Central memory CD8-positive, alpha-beta T cell (primary cell): Measurements from ENCODE around the gene CFAP45.
A peak's percentile ranks its signal among the peaks of the same experiment; 100 is the strongest.

Experiments used
- ATAC-seq: fragments of 150-1000 bp; cut with Tn5 transposase; replicated peaks from 2 replicates; pipeline ENCODE4 v1.10.0; 2022; ENCODE audit warnings: mild to moderate bottlenecking, moderate FRiP score, moderate number of reproducible peaks; ENCODE audit not compliant: poor library complexity, severe bottlenecking; ENCODE audit errors: extremely low read depth
- DNase-seq, 2 donors: peaks; one replicate each; pipeline ENCODE4 v3.0.0; 2021; ENCODE audit warnings: low spot score in 2 of 2
- H3K27ac Mint-ChIP-seq: one replicate; pipeline ENCODE4 v1.8.0; 2022; ENCODE audit warnings: low read depth, mild to moderate bottlenecking, moderate library complexity, mixed read lengths
- H3K27me3 Mint-ChIP-seq: one replicate; pipeline ENCODE4 v1.8.0; 2022; ENCODE audit warnings: mixed read lengths
- H3K36me3 Mint-ChIP-seq: one replicate; pipeline ENCODE4 v1.8.0; 2022; ENCODE audit warnings: mild to moderate bottlenecking, moderate library complexity, mixed read lengths; ENCODE audit not compliant: insufficient read depth
- H3K4me1 Mint-ChIP-seq: one replicate; pipeline ENCODE4 v1.8.0; 2022; ENCODE audit warnings: mixed read lengths
- H3K4me3 Mint-ChIP-seq: one replicate; pipeline ENCODE4 v1.8.0; 2022; ENCODE audit warnings: mild to moderate bottlenecking, moderate library complexity, mixed read lengths
- H3K9me3 Mint-ChIP-seq: one replicate; pipeline ENCODE4 v1.8.0; 2022; ENCODE audit warnings: mixed read lengths

CFAP45 gene

GRCh38 chr1:159883134-159883533 is 16.8 kb downstream of the CFAP45 start:
- ATAC-seq: no peak
- DNase-seq: no peak
- no peaks in the 10 kb centered on the region for H3K27me3 Mint-ChIP-seq
- H3K4me3 Mint-ChIP-seq: no peak overlapping the region
- H3K27ac Mint-ChIP-seq: no peak overlapping the region
- peaks cover 9% of the 10 kb centered on the region for H3K4me1 Mint-ChIP-seq
- H3K36me3 Mint-ChIP-seq: peaks cover 1% of the 10 kb centered on the region
- H3K9me3 Mint-ChIP-seq: no peaks in the 10 kb centered on the region

- Mint-ChIP-seq H3K4me1 (peaks cover 7% of the 10 kb centered on the region), H3K9me3 (no peaks in the 10 kb centered on the region), H3K36me3 (peaks cover 1% of the 10 kb centered on the region), H3K4me3 (no peak overlapping the region), H3K27me3 (no peaks in the 10 kb centered on the region), H3K27ac (no peak overlapping the region)
- ATAC-seq: no peak
- DNase-seq: no peak
Measured at GRCh38 chr1:159882527-159882862, 17.5 kb downstream of the CFAP45 start.

DNA sequence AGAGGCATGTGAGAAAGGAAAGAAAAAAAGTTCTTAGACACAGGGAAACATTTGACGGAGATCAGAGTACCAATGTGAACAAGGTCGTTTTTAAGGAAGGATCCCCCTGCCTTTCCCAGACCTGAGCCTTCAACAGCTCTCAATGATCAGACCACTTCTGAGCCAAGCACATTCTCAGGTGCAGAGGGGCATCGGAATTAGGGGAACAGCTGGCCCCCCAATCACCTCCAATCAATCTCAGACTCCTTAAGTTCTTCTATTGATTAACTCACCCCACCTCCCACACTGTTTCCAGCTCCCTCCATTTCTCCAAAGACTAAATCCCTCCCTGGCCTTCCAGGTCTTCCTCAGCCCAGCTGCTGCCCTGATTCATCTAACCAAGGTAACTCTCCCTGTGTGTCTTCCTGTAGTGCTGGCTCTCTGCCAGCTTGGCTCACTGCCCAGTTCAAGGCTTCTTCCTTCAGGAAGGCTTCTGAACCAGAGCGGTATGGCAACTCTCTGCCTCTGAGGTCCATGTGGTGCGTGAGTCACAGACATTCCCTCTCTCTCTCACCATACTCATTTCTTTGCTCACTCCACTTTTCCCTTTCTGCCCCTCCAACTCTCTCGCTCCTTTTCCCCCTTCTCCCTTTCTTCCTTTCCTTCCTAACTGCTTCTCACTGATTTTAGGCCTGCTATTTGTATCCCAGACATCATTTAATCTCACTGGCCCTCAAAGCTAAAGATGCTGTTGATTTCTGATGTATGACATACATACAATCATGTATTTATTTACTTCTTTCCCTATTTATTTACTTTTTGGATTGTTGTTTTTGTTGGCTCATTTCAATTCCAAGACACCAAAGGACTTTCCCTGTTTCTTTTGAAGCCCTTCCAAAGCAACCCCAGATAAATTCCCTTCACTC is 18.1 kb downstream of the CFAP45 start:
- ATAC-seq (no peak), DNase-seq (no peak)
- peaks cover 7% of the 10 kb centered on the region for H3K4me1 Mint-ChIP-seq
- no peaks in the 10 kb centered on the region for H3K27me3 Mint-ChIP-seq
- H3K36me3 Mint-ChIP-seq: peaks cover 1% of the 10 kb centered on the region
- H3K27ac Mint-ChIP-seq: no peak overlapping the region
- H3K9me3 Mint-ChIP-seq: no peaks in the 10 kb centered on the region
- no peak overlapping the region for H3K4me3 Mint-ChIP-seq

GRCh38 chr1:159880430-159880829 is 19.5 kb downstream of the CFAP45 start:
- Mint-ChIP-seq H3K4me3 (no peak overlapping the region), H3K36me3 (peaks cover 1% of the 10 kb centered on the region)
- no peak for ATAC-seq

DNA sequence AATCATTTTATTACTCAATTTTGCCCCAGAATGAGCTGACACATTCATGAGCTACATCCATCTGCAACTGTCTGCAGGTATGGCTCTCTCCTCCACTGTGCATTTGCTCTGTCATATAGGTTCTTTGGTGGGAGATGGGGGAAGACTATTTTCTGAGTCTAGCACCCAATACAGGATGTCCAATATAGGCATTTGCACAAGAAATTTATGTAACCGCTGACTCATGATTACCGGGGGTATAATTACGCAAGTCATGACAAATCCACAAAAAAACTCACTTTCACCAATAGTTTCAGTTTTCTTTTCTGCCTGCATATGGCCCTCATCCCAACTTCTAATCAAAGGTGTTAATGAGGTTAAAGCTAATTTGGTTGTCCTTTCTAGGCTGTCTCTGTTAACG is 20.0 kb downstream of the CFAP45 start:
- Mint-ChIP-seq H3K4me1 (peaks cover 7% of the 10 kb centered on the region), H3K27me3 (no peaks in the 10 kb centered on the region), H3K27ac (no peak overlapping the region), H3K36me3 (peaks cover 1% of the 10 kb centered on the region), H3K4me3 (no peak overlapping the region), H3K9me3 (no peaks in the 10 kb centered on the region)
- ATAC-seq (no peak), DNase-seq (no peak)

More at GRCh38 chr1:159880430-159880829, 19.5 kb downstream of the CFAP45 start:
- no peaks in the 10 kb centered on the region for H3K9me3 Mint-ChIP-seq
- H3K27me3 Mint-ChIP-seq: no peaks in the 10 kb centered on the region
- H3K4me1 Mint-ChIP-seq: peaks cover 7% of the 10 kb centered on the region
- no peak for DNase-seq
- H3K27ac Mint-ChIP-seq: no peak overlapping the region

DNA sequence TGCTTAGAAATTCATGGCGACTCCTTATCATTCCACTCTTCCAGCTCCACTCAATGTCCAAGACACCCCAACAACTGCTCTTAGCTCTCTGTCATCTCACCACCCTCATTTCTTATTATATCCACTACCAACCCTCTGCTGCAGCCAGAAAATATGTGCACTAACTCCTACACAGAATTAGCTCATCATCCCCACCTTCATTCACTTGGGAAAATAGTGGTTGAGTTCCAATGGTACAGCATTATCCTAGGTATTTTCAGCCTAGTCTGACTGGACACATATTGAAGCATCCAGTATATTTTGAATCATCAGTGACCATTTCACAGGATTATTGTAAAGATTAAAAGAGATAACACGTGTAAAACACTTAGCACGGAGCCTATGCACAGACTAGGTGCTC is 20.8 kb downstream of the CFAP45 start:
- H3K27ac Mint-ChIP-seq: no peak overlapping the region
- no peaks in the 10 kb centered on the region for H3K27me3 Mint-ChIP-seq
- H3K9me3 Mint-ChIP-seq: no peaks in the 10 kb centered on the region
- H3K4me1 Mint-ChIP-seq: peaks cover 7% of the 10 kb centered on the region
- H3K36me3 Mint-ChIP-seq: peaks cover 1% of the 10 kb centered on the region
- H3K4me3 Mint-ChIP-seq: no peak overlapping the region
- DNase-seq (no peak), ATAC-seq (no peak)

- no peak overlapping the region for H3K27ac Mint-ChIP-seq
- H3K9me3 Mint-ChIP-seq: no peaks in the 10 kb centered on the region
- DNase-seq (no peak), ATAC-seq (no peak)
- no peak overlapping the region for H3K4me3 Mint-ChIP-seq
- H3K36me3 Mint-ChIP-seq: peaks cover 1% of the 10 kb centered on the region
- no peaks in the 10 kb centered on the region for H3K27me3 Mint-ChIP-seq
- H3K4me1 Mint-ChIP-seq: peaks cover 7% of the 10 kb centered on the region
Measured at GRCh38 chr1:159877695-159878444, 22.1 kb downstream of the CFAP45 start.

- DNase-seq: no peak
- no peak overlapping the region for H3K27ac Mint-ChIP-seq
Measured at GRCh38 chr1:159873530-159874143, 26.3 kb downstream of the CFAP45 start.

DNA sequence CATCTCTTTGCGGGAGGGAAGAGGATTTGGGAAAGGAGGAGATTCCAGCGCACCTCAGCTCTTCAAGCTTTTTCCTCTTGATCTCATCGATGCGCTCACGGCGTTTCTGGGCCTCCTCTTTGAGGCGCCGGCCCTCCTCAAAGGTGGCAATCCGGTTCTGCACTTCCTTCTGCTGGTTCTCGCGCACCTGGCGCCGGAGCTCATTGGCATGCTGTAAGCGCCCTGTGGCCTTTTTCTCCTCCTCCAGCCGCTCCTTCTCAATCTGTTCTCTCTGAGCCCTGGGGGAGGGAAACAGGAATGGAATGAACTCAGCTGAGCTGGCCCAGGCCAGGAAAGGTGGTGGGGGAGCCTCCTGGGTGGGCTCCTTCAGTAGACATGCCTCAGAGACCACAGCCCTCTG is 27.1 kb downstream of the CFAP45 start:
- ATAC-seq: no peak
- no peaks in the 10 kb centered on the region for H3K9me3 Mint-ChIP-seq
- peaks cover 12% of the 10 kb centered on the region for H3K4me1 Mint-ChIP-seq
- no peaks in the 10 kb centered on the region for H3K27me3 Mint-ChIP-seq
- H3K4me3 Mint-ChIP-seq: no peak overlapping the region
- peaks cover 2% of the 10 kb centered on the region for H3K36me3 Mint-ChIP-seq
- no peak overlapping the region for H3K27ac Mint-ChIP-seq
- DNase-seq: no peak

More at GRCh38 chr1:159873530-159874143, 26.3 kb downstream of the CFAP45 start:
- Mint-ChIP-seq H3K36me3 (peaks cover 2% of the 10 kb centered on the region), H3K4me1 (peaks cover 16% of the 10 kb centered on the region), H3K4me3 (no peak overlapping the region), H3K27me3 (no peaks in the 10 kb centered on the region), H3K9me3 (no peaks in the 10 kb centered on the region)
- ATAC-seq: no peak

- H3K36me3 Mint-ChIP-seq: peaks cover 4% of the 10 kb centered on the region
- no peaks in the 10 kb centered on the region for H3K9me3 Mint-ChIP-seq
- H3K27ac Mint-ChIP-seq: no peak overlapping the region
- H3K27me3 Mint-ChIP-seq: no peaks in the 10 kb centered on the region
- peaks cover 27% of the 10 kb centered on the region for H3K4me1 Mint-ChIP-seq
- H3K4me3 Mint-ChIP-seq: no peak overlapping the region
- ATAC-seq: no peak
- no peak for DNase-seq
Measured at GRCh38 chr1:159870704-159871103, 29.3 kb downstream of the CFAP45 start.

DNA sequence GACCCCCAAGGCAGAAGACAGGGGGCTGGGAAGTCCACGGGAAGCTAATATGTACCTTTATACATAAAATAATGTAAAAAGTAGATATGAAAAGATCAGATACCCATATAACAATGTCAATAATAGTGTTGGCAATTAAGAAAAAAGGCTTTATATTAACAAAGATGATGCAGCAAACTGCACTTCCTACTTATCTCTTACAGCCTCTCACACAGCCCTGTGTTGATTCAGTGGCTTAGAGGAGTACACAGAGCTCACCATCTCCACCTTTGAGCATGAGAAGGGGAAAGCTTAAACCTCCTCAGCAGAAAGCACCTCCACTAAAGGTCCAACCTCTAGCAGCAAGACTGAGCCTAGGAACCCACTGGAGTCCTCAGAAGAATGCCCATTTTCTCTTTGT is 30.4 kb downstream of the CFAP45 start:
- no peaks in the 10 kb centered on the region for H3K9me3 Mint-ChIP-seq
- no peak overlapping the region for H3K4me3 Mint-ChIP-seq
- H3K36me3 Mint-ChIP-seq: peaks cover 5% of the 10 kb centered on the region
- no peaks in the 10 kb centered on the region for H3K27me3 Mint-ChIP-seq
- ATAC-seq (no peak), DNase-seq (no peak)
- H3K27ac Mint-ChIP-seq: peak overlapping the region; percentile 64
- H3K4me1 Mint-ChIP-seq: peaks cover 27% of the 10 kb centered on the region

GRCh38 chr1:159869173-159869572 is 30.8 kb downstream of the CFAP45 start:
- DNase-seq: no peak
- no peaks in the 10 kb centered on the region for H3K9me3 Mint-ChIP-seq
- peaks cover 27% of the 10 kb centered on the region for H3K4me1 Mint-ChIP-seq
- H3K27me3 Mint-ChIP-seq: no peaks in the 10 kb centered on the region
- peaks cover 5% of the 10 kb centered on the region for H3K36me3 Mint-ChIP-seq
- H3K27ac Mint-ChIP-seq: peak overlapping the region; percentile 64
- no peak overlapping the region for H3K4me3 Mint-ChIP-seq
- no peak for ATAC-seq
